K562 (cell line): ENCODE measurements around the gene GNB2. TPM values are rescaled to one million over a fixed set of nuclear protein-coding genes. Genes with fewer than 3 reads are reported as not detected.

Source experiments
- GTF2F1 ChIP-seq: IDR thresholded peaks from 2 replicates; pipeline ENCODE4 v1.6.1; 2011; ENCODE audit warnings: low read depth, low read length, improper control_type of control experiment
- LARP7 ChIP-seq: fragments of 450-650 bp; IDR thresholded peaks from 2 replicates; pipeline ENCODE4 v1.6.1; 2016
- MTF1 ChIP-seq: fragments of 250-450 bp; sonication (Bioruptor Pico); IDR thresholded peaks from 2 replicates; pipeline ENCODE4 v1.9.0; 2021; ENCODE audit warnings: moderate library complexity, mild to moderate bottlenecking, inconsistent platforms, borderline replicate concordance
- SMAD2 ChIP-seq: fragments of 150-350 bp; IDR thresholded peaks from 2 replicates; pipeline ENCODE4 v1.6.1; 2014; ENCODE audit warnings: low read depth, mild to moderate bottlenecking, low read length
- SRSF7 ChIP-seq: fragments of 200-400 bp; formaldehyde crosslinking; optimal IDR thresholded peaks from 2 replicates; pipeline ENCODE3; 2017; ENCODE audit warnings: mild to moderate bottlenecking, low read depth, low read length
- TARDBP ChIP-seq: fragments of 450-650 bp; IDR thresholded peaks from 2 replicates; pipeline ENCODE4 v1.6.1; 2016
- ZNF175 ChIP-seq: fragments of 200-800 bp; sonication (Bioruptor generic); IDR thresholded peaks from 2 replicates; pipeline ENCODE4 v1.6.1; 2016; ENCODE audit warnings: low read depth, mild to moderate bottlenecking, missing genetic modification characterization, missing compliant biosample characterization
- ZNF431 ChIP-seq: sonication (generic); formaldehyde crosslinking; IDR thresholded peaks from 2 replicates; pipeline ENCODE4 v1.8.0; 2022; ENCODE audit warnings: mild to moderate bottlenecking, missing genetic modification reagents
- ZNF589 ChIP-seq: fragments of 200-800 bp; sonication (Bioruptor generic); IDR thresholded peaks from 2 replicates; pipeline ENCODE4 v1.6.1; 2016; ENCODE audit warnings: low read depth, missing genetic modification characterization, missing compliant biosample characterization
- polyA plus RNA-seq, 8 experiments: library from polyadenylated mRNA; depleted of rRNA in 4 of 8; stranded (reverse) in 5 of 8; unstranded in 3 of 8; fragments of >200 nt; fragmentation: Nextera tagmentation in 2 of 8; fragmentation: Illumina TruSeq in 1 of 8; extraction: Ambion mirVana in 2 of 8; extraction: Trizol in 1 of 8; gene quantifications; 2 replicates each; pipeline versions ENCODE4 v1.2.1 to v1.2.3, GENCODE V29; 2011 to 2014; ENCODE audit warnings: inconsistent platforms in 1 of 8, missing spikeins in 1 of 8
- total RNA-seq, 7 experiments: library from RNA; depleted of rRNA in 6 of 7; stranded (reverse); fragments of >200 nt in 6 of 7; fragmentation: Illumina TruSeq in 2 of 7; extraction: Trizol in 2 of 7; gene quantifications; 2 replicates each; pipeline versions ENCODE4 v1.2.1 to v1.2.3, GENCODE V29; 2011 to 2021; ENCODE audit warnings: low replicate concordance in 1 of 7
- TF ChIP-seq, protein P1 (sequence below), 2 experiments: fragments of 450-650 bp in 1 of 2; sonication (generic) in 1 of 2; formaldehyde crosslinking in 1 of 2; IDR thresholded peaks; 2 replicates each; pipeline versions ENCODE4 v1.7.1 to v1.9.0; 2016 to 2022; ENCODE audit warnings: inconsistent platforms in 1 of 2, mild to moderate bottlenecking in 1 of 2, missing genetic modification reagents in 1 of 2
- TF ChIP-seq, protein P2 (sequence below): fragments of 450-650 bp; IDR thresholded peaks from 2 replicates; pipeline ENCODE4 v1.6.1; 2016; ENCODE audit warnings: low read depth

The GNB2 gene
- total and polyA plus RNA-seq, 9 of the 15 experiments (the other 6 are each of a cell fraction or from before 2014, with no cell fraction given), result 0.65 to 320 (median 104) TPM

DNA sequence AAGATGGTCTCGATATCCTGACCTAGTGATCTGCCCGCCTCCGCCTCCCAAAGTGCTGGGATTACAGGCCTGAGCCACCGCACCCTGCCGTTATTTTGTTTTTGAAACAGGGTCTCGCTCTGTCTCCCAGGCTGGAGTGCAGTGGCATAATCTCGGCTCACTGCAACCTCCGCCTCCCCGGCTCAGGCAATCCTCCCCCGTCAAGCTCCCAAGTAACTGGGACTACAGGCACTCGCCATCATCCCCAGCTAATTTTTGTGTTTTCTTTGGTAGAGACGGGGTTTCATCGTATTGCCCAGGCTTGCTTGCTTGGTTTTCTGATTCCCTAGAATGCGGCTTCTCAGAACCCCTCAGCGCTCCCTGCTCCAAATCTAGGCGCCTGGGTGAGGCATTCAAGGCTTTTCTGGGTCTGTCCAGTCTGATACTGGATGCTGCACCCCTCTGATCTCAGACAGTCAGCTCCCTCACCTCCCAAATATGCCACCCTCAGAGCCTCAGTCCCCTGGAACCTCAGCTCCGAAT lies 33.5 kb upstream of the GNB2 start (continued):
- TF ChIP-seq, protein P1, sequence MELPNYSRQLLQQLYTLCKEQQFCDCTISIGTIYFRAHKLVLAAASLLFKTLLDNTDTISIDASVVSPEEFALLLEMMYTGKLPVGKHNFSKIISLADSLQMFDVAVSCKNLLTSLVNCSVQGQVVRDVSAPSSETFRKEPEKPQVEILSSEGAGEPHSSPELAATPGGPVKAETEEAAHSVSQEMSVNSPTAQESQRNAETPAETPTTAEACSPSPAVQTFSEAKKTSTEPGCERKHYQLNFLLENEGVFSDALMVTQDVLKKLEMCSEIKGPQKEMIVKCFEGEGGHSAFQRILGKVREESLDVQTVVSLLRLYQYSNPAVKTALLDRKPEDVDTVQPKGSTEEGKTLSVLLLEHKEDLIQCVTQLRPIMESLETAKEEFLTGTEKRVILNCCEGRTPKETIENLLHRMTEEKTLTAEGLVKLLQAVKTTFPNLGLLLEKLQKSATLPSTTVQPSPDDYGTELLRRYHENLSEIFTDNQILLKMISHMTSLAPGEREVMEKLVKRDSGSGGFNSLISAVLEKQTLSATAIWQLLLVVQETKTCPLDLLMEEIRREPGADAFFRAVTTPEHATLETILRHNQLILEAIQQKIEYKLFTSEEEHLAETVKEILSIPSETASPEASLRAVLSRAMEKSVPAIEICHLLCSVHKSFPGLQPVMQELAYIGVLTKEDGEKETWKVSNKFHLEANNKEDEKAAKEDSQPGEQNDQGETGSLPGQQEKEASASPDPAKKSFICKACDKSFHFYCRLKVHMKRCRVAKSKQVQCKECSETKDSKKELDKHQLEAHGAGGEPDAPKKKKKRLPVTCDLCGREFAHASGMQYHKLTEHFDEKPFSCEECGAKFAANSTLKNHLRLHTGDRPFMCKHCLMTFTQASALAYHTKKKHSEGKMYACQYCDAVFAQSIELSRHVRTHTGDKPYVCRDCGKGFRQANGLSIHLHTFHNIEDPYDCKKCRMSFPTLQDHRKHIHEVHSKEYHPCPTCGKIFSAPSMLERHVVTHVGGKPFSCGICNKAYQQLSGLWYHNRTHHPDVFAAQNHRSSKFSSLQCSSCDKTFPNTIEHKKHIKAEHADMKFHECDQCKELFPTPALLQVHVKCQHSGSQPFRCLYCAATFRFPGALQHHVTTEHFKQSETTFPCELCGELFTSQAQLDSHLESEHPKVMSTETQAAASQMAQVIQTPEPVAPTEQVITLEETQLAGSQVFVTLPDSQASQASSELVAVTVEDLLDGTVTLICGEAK (IDR thresholded peaks at IDR 0.05), result no peak
- TF ChIP-seq, protein P1 (CRISPR knock-in tag; IDR thresholded peaks at IDR 0.05), result no peak
- TF ChIP-seq ZNF431 (CRISPR knock-in tag) (no peak), MTF1 (CRISPR knock-in tag) (no peak), LARP7 (no peak), SMAD2 (no peak), SRSF7 (no peak), GTF2F1 (no peak), ZNF175 (CRISPR knock-in tag) (no peak), ZNF589 (CRISPR knock-in tag) (no peak), TARDBP (no peak)
- TF ChIP-seq, protein P2, sequence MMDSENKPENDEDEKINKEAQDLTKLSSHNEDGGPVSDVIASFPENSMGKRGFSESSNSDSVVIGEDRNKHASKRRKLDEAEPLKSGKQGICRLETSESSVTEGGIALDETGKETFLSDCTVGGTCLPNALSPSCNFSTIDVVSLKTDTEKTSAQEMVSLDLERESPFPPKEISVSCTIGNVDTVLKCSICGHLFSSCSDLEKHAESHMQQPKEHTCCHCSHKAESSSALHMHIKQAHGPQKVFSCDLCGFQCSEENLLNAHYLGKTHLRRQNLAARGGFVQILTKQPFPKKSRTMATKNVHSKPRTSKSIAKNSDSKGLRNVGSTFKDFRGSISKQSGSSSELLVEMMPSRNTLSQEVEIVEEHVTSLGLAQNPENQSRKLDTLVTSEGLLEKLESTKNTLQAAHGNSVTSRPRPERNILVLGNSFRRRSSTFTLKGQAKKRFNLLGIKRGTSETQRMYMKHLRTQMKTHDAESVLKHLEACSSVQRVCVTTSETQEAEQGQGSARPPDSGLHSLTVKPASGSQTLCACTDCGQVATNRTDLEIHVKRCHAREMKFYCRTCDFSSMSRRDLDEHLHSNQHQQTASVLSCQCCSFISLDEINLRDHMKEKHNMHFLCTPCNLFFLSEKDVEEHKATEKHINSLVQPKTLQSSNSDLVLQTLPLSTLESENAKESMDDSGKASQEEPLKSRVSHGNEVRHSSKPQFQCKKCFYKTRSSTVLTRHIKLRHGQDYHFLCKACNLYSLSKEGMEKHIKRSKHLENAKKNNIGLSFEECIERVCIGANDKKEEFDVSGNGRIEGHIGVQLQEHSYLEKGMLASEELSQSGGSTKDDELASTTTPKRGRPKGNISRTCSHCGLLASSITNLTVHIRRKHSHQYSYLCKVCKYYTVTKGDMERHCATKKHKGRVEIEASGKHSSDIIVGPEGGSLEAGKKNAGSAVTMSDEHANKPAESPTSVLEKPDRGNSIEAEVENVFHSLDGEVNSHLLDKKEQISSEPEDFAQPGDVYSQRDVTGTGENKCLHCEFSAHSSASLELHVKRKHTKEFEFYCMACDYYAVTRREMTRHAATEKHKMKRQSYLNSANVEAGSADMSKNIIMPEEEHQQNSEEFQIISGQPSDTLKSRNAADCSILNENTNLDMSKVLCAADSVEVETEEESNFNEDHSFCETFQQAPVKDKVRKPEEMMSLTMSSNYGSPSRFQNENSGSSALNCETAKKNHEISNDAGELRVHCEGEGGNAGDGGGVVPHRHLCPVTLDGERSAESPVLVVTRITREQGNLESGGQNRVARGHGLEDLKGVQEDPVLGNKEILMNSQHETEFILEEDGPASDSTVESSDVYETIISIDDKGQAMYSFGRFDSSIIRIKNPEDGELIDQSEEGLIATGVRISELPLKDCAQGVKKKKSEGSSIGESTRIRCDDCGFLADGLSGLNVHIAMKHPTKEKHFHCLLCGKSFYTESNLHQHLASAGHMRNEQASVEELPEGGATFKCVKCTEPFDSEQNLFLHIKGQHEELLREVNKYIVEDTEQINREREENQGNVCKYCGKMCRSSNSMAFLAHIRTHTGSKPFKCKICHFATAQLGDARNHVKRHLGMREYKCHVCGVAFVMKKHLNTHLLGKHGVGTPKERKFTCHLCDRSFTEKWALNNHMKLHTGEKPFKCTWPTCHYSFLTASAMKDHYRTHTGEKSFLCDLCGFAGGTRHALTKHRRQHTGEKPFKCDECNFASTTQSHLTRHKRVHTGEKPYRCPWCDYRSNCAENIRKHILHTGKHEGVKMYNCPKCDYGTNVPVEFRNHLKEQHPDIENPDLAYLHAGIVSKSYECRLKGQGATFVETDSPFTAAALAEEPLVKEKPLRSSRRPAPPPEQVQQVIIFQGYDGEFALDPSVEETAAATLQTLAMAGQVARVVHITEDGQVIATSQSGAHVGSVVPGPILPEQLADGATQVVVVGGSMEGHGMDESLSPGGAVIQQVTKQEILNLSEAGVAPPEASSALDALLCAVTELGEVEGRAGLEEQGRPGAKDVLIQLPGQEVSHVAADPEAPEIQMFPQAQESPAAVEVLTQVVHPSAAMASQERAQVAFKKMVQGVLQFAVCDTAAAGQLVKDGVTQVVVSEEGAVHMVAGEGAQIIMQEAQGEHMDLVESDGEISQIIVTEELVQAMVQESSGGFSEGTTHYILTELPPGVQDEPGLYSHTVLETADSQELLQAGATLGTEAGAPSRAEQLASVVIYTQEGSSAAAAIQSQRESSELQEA, result no peak
